Ovary (tissue), 3 donors: Measurements from ENCODE around the gene COL15A1.

Experiments
- CTCF ChIP-seq, 3 donors: fragments of 450-650 bp in 2 of 3; fragments of 200-600 bp in 1 of 3; IDR thresholded peaks; one replicate each; pipeline versions ENCODE4 v1.5.1 to v1.8.0; 2016 to 2022; ENCODE audit warnings: antibody characterized with exemption in 3 of 3, mild to moderate bottlenecking in 1 of 3
- EP300 ChIP-seq: sonication (generic); formaldehyde crosslinking; IDR thresholded peaks from one replicate; pipeline ENCODE4 v1.6.1; 2017; ENCODE audit warnings: antibody characterized with exemption
- POLR2A ChIP-seq: fragments of 450-650 bp; IDR thresholded peaks from one replicate; pipeline ENCODE4 v1.6.1; 2017; ENCODE audit warnings: antibody characterized with exemption, mild to moderate bottlenecking, moderate library complexity
- donor health status: DM: no; HTN: no; CAD: no.

- no peak for TF ChIP-seq CTCF (IDR thresholded peaks at IDR 0.05)
- TF ChIP-seq POLR2A: no peak
- TF ChIP-seq EP300: no peak
These were observed 59.0 kb downstream of the COL15A1 start for GRCh38 chr9:99002706-99003105.
